SU-DHL-6 (cell line): ENCODE measurements around the gene MPC1L.

Experiments used
- H2AFZ ChIP-seq: fragments of 200-600 bp; sonication (generic); 2 replicates; pipeline ENCODE4 v1.6.1; 2014; ENCODE audit warnings: low read depth, mild to moderate bottlenecking, moderate library complexity, mixed read lengths, antibody characterized with exemption, low read length; ENCODE audit not compliant: severe bottlenecking
- H3F3A ChIP-seq: fragments of 200-600 bp; shearing (Covaris generic); 2 replicates; pipeline ENCODE4 v1.6.0; 2016; ENCODE audit warnings: antibody characterized with exemption, mild to moderate bottlenecking; ENCODE audit not compliant: insufficient read depth
- H3K27ac ChIP-seq: fragments of 200-600 bp; sonication (generic); 2 replicates; pipeline ENCODE4 v1.5.1; 2016; ENCODE audit warnings: low read depth, mild to moderate bottlenecking, low read length, moderate library complexity, mixed read lengths
- H3K27me3 ChIP-seq: fragments of 200-600 bp; sonication (generic), shearing (Covaris generic); 2 replicates; pipeline ENCODE4 v1.6.0; 2014; ENCODE audit warnings: mild to moderate bottlenecking, low read length
- H3K36me3 ChIP-seq: fragments of 200-600 bp; sonication (generic); 2 replicates; pipeline ENCODE4 v1.6.1; 2014; ENCODE audit warnings: mild to moderate bottlenecking, low read length, mixed read lengths
- H3K4me2 ChIP-seq: fragments of 300-600, 200-600 bp; shearing (Covaris generic), sonication (generic); 2 replicates; pipeline ENCODE4 v1.6.0; 2014; ENCODE audit warnings: low read length, low read depth, mild to moderate bottlenecking; ENCODE audit not compliant: poor library complexity, severe bottlenecking
- H3K4me3 ChIP-seq: fragments of 200-600 bp; sonication (generic); 2 replicates; pipeline ENCODE4 v1.5.1; 2014; ENCODE audit warnings: antibody characterized with exemption, low read length, mild to moderate bottlenecking, mixed read lengths; ENCODE audit not compliant: insufficient read depth, poor library complexity, severe bottlenecking
- H3K79me2 ChIP-seq: fragments of 200-600 bp; sonication (generic); 2 replicates; pipeline ENCODE4 v1.6.1; 2014; ENCODE audit warnings: mild to moderate bottlenecking, low read length, moderate library complexity; ENCODE audit not compliant: insufficient read depth
- H3K9ac ChIP-seq: fragments of 200-600 bp; sonication (generic); 2 replicates; pipeline ENCODE4 v1.7.0; 2014; ENCODE audit warnings: mild to moderate bottlenecking, low read length
- H3K9me2 ChIP-seq: fragments of 200-600 bp; sonication (generic); replicated peaks from 2 replicates; pipeline ENCODE4 v1.6.1; 2014; ENCODE audit warnings: low read length; ENCODE audit not compliant: insufficient read depth
- H3K9me3 ChIP-seq: fragments of 200-600 bp; sonication (generic); 2 replicates; pipeline ENCODE4 v1.6.1; 2014; ENCODE audit warnings: low read length, mixed read lengths; ENCODE audit not compliant: insufficient read depth
- H4K20me1 ChIP-seq: fragments of 200-600 bp; sonication (generic); 2 replicates; pipeline ENCODE4 v1.6.1; 2014; ENCODE audit warnings: low read depth, mild to moderate bottlenecking, antibody characterized with exemption, low read length, moderate library complexity, mixed read lengths
- EZH2phosphoT487 ChIP-seq: fragments of 200-600 bp; sonication (generic), shearing (Covaris generic); conservative IDR thresholded peaks from 2 replicates; pipeline ENCODE4 v1.6.1; 2018; ENCODE audit warnings: mild to moderate bottlenecking, antibody characterized with exemption, low read length, moderate library complexity, mixed read lengths
- TF ChIP-seq, protein P1 (sequence below): fragments of 200-600 bp; sonication (generic); IDR thresholded peaks from one replicate; pipeline ENCODE4 v1.5.1; 2017; ENCODE audit warnings: antibody characterized with exemption, mild to moderate bottlenecking, low read length, moderate library complexity; ENCODE audit not compliant: insufficient read depth, poor library complexity, severe bottlenecking

The MPC1L gene

DNA sequence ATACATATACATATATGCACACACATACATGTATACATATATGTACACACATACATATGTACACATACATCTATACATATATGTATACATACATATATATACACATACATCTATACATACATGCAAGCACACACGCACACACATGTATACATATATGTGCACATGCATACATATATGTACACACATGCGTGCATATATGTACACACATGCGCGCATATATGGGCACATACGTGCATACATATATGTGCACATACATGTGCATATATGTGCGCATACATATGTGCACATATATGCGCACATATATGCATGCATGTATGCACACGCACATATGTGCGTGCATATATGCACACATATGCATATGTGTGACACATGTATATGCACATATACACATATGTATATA, 7.3 kb upstream of the MPC1L start:
- Histone ChIP-seq H3K9ac (no peak overlapping the region), H3K27me3 (no peaks in the 10 kb centered on the region), H3K27ac (no peak overlapping the region), H3K4me3 (no peak overlapping the region), H3K79me2 (no peaks in the 10 kb centered on the region), H3K9me2 (no peaks in the 10 kb centered on the region), H3F3A (no peaks in the 10 kb centered on the region), H3K36me3 (no peaks in the 10 kb centered on the region), H3K9me3 (no peaks in the 10 kb centered on the region), H4K20me1 (no peaks in the 10 kb centered on the region), H2AFZ (no peak overlapping the region), H3K4me2 (no peak overlapping the region)
- TF ChIP-seq EZH2phosphoT487: no peak
- TF ChIP-seq, protein P1, sequence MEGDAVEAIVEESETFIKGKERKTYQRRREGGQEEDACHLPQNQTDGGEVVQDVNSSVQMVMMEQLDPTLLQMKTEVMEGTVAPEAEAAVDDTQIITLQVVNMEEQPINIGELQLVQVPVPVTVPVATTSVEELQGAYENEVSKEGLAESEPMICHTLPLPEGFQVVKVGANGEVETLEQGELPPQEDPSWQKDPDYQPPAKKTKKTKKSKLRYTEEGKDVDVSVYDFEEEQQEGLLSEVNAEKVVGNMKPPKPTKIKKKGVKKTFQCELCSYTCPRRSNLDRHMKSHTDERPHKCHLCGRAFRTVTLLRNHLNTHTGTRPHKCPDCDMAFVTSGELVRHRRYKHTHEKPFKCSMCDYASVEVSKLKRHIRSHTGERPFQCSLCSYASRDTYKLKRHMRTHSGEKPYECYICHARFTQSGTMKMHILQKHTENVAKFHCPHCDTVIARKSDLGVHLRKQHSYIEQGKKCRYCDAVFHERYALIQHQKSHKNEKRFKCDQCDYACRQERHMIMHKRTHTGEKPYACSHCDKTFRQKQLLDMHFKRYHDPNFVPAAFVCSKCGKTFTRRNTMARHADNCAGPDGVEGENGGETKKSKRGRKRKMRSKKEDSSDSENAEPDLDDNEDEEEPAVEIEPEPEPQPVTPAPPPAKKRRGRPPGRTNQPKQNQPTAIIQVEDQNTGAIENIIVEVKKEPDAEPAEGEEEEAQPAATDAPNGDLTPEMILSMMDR: no peak

DNA sequence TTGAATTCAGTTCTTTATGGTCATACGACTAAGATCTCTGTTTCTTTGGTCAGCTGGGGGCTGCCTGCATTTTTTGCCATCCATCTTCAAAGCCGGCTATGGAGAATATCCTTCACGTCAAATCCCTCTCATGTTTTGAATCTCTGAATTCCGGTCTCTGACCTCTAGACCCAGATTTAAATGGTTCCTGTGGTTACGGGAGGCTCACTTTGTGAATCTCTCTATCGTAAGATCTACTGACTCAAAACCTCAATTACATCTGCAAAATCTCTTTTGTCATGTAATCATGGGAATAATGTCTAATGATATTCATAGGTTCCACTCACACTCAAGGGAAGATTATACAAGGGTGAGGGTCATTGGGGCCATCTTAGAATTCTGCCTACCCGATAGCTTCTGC, 5.7 kb upstream of the MPC1L start:
- H3K27me3 ChIP-seq: no peaks in the 10 kb centered on the region
- H3K9me2 ChIP-seq: no peaks in the 10 kb centered on the region
- TF ChIP-seq, protein P1: no peak
- no peak for TF ChIP-seq EZH2phosphoT487
- no peak overlapping the region for H3K27ac ChIP-seq
- no peaks in the 10 kb centered on the region for H3F3A ChIP-seq
- no peak overlapping the region for H3K4me3 ChIP-seq
- H3K9me3 ChIP-seq: no peaks in the 10 kb centered on the region
- H2AFZ ChIP-seq: no peak overlapping the region
- no peaks in the 10 kb centered on the region for H3K36me3 ChIP-seq
- no peak overlapping the region for H3K9ac ChIP-seq
- no peak overlapping the region for H3K4me2 ChIP-seq
- H3K79me2 ChIP-seq: no peaks in the 10 kb centered on the region
- H4K20me1 ChIP-seq: no peaks in the 10 kb centered on the region

DNA sequence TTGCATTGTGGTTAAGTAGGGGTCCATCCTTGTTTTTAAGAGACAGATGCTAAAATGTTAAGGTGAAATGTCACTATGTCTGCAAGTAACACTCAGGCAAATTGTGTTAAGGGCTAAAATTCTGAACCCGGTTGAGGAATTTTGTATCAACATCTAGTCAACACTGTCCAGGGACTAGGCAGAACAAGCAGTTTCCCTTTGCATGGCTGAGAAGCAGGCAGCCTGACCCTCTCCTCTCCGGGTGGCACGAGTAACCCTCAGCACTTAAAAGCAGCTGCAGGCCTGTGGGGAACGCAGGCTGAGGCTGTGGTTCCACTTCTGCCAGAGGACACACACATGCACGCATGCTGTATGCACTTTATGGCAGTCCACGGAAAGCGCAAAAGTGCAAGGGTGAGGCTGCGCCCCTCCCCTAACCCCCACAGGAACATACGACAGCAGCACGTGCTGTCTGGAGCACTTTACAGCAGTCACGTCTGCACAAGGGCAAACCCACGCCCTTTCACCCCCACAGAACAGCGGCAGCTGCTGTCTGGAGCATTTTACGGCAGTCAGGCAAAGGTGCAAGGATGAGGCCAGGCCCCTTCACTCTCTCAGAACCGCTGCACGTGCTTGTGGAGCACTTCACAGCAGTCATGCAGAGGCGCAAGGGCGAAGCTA, 619 bp upstream of the MPC1L start:
- Histone ChIP-seq H3K9me2 (no peaks in the 10 kb centered on the region), H4K20me1 (no peaks in the 10 kb centered on the region), H2AFZ (no peak overlapping the region), H3K4me2 (no peak overlapping the region), H3K27ac (no peak overlapping the region), H3K4me3 (no peak overlapping the region), H3K9ac (no peak overlapping the region), H3K36me3 (no peaks in the 10 kb centered on the region), H3F3A (no peaks in the 10 kb centered on the region), H3K9me3 (no peaks in the 10 kb centered on the region), H3K27me3 (no peaks in the 10 kb centered on the region), H3K79me2 (no peaks in the 10 kb centered on the region)
- TF ChIP-seq EZH2phosphoT487: no peak
- TF ChIP-seq, protein P1: no peak
